Right kidney (tissue), 1 donor: ENCODE measurements around the gene DTX2.
A peak's percentile ranks its signal among the peaks of the same experiment; 100 is the strongest.
"Not testable (repeated sequence)": the region's sequence is repeated elsewhere in the genome, so short reads cannot be mapped to it uniquely, and the experiment has no call there.

Experiments
- DNase-seq: peaks from one replicate; pipeline ENCODE4 v3.0.0-alpha.2; 2016

DTX2 gene

GRCh38 chr7:76486618-76487017, 25.1 kb downstream of the DTX2 start:
- not testable (repeated sequence) for DNase-seq

DNA sequence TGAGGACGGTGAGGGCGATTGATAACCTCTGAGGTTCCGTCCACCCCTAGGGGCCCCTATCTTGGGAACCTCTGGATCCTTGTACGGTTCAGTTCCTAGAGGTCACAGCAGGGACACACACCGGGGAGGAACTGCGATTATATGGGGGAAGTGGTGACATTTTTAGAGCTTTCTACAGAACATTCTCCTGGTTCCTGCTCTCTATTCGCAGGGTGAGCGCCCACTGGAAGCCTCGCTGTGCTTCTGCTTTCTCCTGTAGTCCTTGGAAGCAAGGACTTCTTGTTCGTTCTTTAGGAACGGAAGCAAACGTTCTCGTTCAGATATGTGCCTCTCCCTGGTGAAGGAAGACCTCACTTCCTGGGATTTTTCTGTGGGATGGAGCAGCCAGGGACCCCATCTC, 26.5 kb downstream of the DTX2 start:
- DNase-seq, result not testable (repeated sequence)

- not testable (repeated sequence) for DNase-seq
These were observed 30.6 kb downstream of the DTX2 start for GRCh38 chr7:76492139-76492538.

DNA sequence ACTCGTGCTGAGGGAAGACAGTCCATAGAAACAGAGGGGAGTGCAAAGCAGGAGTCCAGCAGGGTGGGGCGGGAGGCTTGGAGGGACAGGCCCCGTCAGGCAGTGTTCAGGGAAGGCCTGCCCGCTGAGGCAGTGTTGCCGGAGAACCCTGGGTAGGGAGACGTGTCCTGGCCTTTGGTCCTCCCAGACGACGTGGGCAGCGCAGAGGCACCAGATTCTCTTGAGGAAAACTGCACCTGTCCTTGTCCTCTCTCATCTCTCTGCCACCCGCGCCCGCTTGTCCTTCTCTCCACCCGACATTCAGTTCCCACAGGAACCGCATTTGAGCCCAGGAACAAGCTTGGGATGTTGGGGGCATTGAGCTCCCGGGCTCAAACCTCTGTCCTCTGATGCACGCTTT, 34.2 kb downstream of the DTX2 start:
- not testable (repeated sequence) for DNase-seq

GRCh38 chr7:76497918-76498582, 36.5 kb downstream of the DTX2 start:
- DNase-seq, result not testable (repeated sequence)

GRCh38 chr7:76498583-76499200, 37.2 kb downstream of the DTX2 start:
- not testable (repeated sequence) for DNase-seq

GRCh38 chr7:76499201-76499923, 37.9 kb downstream of the DTX2 start:
- DNase-seq, result not testable (repeated sequence)

GRCh38 chr7:76499924-76500241, 38.4 kb downstream of the DTX2 start:
- DNase-seq, result not testable (repeated sequence)

GRCh38 chr7:76502224-76502623, 40.7 kb downstream of the DTX2 start:
- DNase-seq, result not testable (repeated sequence)

GRCh38 chr7:76502836-76503235, 41.3 kb downstream of the DTX2 start:
- not testable (repeated sequence) for DNase-seq

DNA sequence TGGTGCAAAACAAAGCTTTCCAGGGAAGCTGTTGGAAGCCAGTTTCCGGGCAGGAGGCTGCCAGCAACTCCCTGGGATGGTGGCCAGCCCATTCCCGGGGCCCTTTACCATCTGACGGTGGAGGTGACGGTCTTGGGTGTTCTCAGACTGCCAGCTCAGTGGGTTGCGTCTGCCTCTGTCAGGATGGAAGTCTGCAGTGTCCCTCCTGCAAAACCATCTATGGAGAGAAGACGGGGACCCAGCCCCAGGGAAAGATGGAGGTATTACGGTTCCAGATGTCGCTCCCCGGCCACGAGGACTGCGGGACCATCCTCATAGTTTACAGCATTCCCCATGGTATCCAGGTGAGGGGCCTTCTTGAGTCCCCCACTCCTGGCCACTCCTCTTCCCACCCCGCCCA, 41.7 kb downstream of the DTX2 start:
- not testable (repeated sequence) for DNase-seq

GRCh38 chr7:76504351-76505167, 43.0 kb downstream of the DTX2 start:
- not testable (repeated sequence) for DNase-seq

- DNase-seq, result no peak
These were observed 43.9 kb downstream of the DTX2 start for GRCh38 chr7:76505168-76506080.

DNA sequence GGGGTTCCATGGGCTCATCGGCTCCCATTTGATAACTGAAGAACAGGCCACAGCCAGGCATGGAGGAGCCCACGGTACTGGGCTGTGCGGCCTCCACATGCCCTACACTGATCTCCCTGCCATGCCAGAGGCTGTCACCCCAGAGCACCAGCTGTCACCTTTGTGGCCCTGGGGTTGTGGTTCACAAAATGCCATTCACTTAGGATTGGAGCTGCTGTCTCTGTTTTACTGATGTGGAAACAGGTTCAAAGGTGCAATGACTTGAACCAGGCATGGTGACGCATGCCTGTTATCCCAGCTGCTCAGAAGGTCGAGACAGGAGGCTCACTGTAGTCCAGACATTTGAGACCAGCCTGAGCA, 44.6 kb downstream of the DTX2 start:
- DNase-seq, result no peak

DNA sequence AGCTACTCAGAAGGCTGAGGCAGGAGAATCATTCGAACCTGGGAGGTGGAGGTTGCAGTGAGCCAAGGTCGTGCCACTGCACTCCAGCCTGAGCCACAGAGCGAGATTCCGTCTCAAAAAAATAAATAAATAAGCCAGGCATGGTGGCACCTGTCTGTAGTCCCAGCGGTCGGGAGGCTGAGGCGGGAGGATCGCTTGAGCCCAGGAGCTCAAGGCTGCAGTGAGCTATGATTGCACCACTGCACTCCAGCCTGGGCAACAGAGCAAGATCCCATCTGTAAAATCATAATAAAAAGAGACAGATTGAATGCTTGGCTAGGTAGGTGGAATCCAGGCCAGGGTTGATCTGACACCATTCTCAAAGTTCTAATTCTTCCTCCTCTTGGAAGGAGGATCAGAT, 45.1 kb downstream of the DTX2 start:
- DNase-seq, result not testable (repeated sequence)

- DNase-seq, result no peak
These were observed 46.4 kb downstream of the DTX2 start for GRCh38 chr7:76507723-76508406.

DNA sequence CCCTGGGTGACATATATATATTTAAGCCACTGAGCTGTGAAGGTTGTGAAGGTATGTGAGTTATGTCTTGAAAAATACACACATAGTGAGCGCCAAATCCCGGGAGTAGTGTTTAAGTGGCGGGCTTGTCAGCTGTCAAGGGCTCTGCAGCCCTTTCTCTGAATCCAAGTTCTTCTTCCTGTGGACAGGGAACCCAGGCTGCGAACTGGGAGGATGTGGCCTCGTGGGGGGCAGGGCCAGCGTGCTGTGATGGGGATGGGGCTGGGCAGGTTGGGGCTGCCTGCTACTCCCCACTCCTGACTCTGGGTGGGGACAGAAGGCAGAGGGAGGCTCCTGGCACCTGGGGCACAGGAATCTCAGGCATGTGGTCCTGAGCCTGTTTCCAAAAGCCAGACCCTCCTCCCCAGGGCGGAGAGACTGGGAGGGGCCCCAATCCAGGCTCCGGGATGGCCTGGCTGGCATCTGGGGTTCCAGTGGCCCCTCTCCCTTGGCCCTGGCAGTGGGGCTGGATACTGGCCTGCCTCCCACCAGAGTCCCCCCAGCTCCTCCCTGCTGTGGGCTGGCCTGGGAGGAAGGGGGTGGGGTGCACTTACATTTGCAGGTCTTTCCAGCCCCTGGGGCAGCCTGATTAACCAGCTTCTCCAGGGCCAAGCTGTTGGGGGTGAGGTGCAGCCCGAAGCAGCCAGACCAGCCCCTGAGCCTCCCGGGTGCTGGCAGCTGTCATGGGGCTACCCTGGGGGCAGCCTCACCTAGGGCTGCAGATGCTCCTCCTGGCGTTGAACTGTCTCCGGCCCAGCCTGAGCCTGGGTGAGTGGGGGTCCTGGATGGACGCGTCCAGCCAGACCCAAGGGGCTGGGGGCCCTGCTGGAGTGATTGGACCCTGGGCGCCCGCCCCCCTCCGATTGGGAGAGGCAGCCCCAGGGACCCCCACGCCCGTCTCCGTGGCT, 48.7 kb downstream of the DTX2 start, which contains the start of gene UPK3B:
Gene UPK3B, plus strand, starts transcription at position 622 of the 947 bp plus-strand sequence. Its CDS starts 101 bp downstream, at position 723.
- DNase-seq, result peak; percentile 18

DNA sequence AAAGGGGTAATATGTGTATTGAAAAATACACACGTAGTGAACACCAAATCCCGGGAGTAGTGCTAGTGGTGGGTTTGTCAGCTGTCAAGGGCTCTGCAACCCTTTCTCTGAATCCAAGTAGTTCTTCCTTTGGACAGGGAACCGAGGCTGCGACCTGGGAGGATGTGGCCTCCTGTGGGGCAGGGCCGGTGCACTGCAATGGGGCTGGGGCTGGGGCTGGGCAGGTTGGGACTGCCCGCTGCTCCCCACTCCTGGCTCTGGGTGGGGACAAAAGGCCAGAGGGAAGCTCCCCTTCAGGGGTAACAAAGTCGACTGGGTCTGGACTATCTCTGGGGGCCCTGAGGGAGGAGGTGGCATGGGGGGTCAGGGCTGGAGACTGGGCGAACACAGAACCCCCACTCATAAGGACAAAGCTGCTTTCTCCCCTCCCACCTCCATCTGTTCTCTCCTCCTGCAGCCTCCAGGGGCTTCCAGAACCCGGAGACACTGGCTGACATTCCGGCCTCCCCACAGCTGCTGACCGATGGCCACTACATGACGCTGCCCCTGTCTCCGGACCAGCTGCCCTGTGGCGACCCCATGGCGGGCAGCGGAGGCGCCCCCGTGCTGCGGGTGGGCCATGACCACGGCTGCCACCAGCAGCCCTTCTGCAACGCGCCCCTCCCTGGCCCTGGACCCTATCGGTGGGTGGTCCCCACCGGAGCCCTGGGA, 49.8 kb downstream of the DTX2 start:
- DNase-seq, result not testable (repeated sequence)
